Breast epithelium (tissue), 4 donors: ENCODE results near the gene CCDC57. TPM values are rescaled to one million over a fixed set of nuclear protein-coding genes. Genes with fewer than 3 reads are reported as not detected.

Experiments used
- DNase-seq, 2 donors: peaks; one replicate each; pipeline ENCODE4 v3.0.0-alpha.2; 2019; ENCODE audit warnings: low spot score in 2 of 2
- H3K27ac ChIP-seq, 2 donors: fragments of 200-600 bp; sonication (generic) in 1 of 2; one replicate each; pipeline ENCODE4 v1.5.1; 2016 to 2019; ENCODE audit warnings: mild to moderate bottlenecking in 1 of 2
- H3K27me3 ChIP-seq, 2 donors: fragments of 200-600 bp; sonication (generic) in 1 of 2; one replicate each; pipeline versions ENCODE4 v1.5.1 to v1.6.0; 2017 to 2019; ENCODE audit warnings: control low read depth in 1 of 2, mild to moderate bottlenecking in 1 of 2
- H3K36me3 ChIP-seq: fragments of 200-600 bp; one replicate; pipeline ENCODE4 v1.5.1; 2019
- H3K4me1 ChIP-seq, 2 donors: fragments of 200-600 bp; sonication (generic); one replicate each; pipeline ENCODE4 v1.5.1; 2016 to 2019; ENCODE audit warnings: control low read depth in 1 of 2
- H3K4me3 ChIP-seq, 3 donors: fragments of 200-600 bp; sonication (generic); 1 replicate in 2 of 3; 2 replicates in 1 of 3; pipeline ENCODE4 v1.5.1; 2016 to 2019; ENCODE audit warnings: mild to moderate bottlenecking in 3 of 3, moderate library complexity in 2 of 3
- H3K9me3 ChIP-seq, 2 donors: fragments of 200-600 bp; sonication (generic) in 1 of 2; one replicate each; pipeline ENCODE4 v1.5.1; 2016 to 2019; ENCODE audit warnings: control low read depth in 1 of 2
- POLR2A ChIP-seq: fragments of 450-650 bp; IDR thresholded peaks from one replicate; pipeline ENCODE4 v1.6.1; 2016; ENCODE audit warnings: antibody characterized with exemption, mild to moderate bottlenecking, moderate library complexity
- POLR2AphosphoS5 ChIP-seq, 3 donors: sonication (generic); formaldehyde crosslinking; IDR thresholded peaks; one replicate each; pipeline ENCODE4 v1.6.1; 2017; ENCODE audit warnings: antibody characterized with exemption in 3 of 3
- intact Hi-C: fragments of 100-400 bp; cut with DNase I; formaldehyde crosslinking; loops from one replicate; pipeline ENCODE4 v1.15.1; 2023; ENCODE audit warnings: low total_unique reads
- total RNA-seq, 3 donors: library from RNA; depleted of rRNA; stranded (reverse); fragments of >200 nt; gene quantifications; one replicate each; pipeline ENCODE4 v1.1.0, GENCODE V29; 2016
- TF ChIP-seq, protein P1 (sequence below), 3 donors: fragments of 450-650 bp; IDR thresholded peaks; one replicate each; pipeline ENCODE4 v1.5.1; 2016 to 2017; ENCODE audit warnings: antibody characterized with exemption in 3 of 3, mild to moderate bottlenecking in 3 of 3, moderate library complexity in 3 of 3

The CCDC57 gene
- total RNA-seq, 3 donors from 2014 or later, result 13.4 to 56.9 (median 52.8) TPM

DNA sequence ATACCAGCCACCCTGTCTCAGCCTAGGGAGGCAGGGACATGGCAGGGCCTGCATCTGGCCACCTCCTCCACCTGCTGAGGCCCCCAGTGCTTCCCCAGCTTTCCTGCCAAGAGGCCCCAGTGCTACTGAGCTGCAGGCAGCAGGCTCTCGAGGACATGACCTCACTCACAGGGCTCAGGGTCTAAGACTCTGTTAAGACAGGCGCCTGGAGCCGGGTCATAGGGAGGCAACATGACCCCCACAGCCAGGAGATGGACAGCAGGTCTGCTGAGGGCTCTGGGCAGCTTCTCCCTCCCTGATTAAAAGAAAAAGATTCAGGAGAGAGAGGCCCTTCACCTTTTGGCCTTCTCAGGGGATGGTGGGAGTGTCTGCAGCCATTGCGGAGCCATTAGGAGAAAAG is 91.4 kb downstream of the CCDC57 start:
- H3K4me3 ChIP-seq, result no peak overlapping the region
- intact Hi-C loops, result no loop called here

DNA sequence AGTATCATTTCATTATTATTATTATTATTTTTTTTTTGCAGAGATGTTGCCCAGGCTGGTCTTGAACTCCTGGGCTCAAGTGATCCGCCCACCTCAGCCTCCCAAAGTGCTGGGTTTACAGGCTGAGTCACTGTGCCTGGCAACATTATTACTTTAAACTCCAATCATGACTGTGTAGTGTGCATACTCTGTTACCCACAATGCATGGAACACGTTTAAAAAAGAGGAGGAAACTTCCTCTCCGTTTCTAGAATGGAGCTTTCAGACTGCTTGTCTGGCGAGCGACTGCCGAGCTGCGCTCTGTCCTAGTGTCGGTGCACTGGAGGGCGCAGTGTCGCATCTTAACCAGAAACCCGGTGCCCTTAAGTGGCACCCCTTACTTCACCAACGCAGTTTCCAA is 92.5 kb downstream of the CCDC57 start:
- Histone ChIP-seq H3K4me3 (no peak overlapping the region), H3K27me3 (no peaks in the 10 kb centered on the region), H3K36me3 (no peaks in the 10 kb centered on the region), H3K9me3 (no peaks in the 10 kb centered on the region), H3K4me1 (no peaks in the 10 kb centered on the region), H3K27ac (no peak overlapping the region)
- DNase-seq, result no peak
- intact Hi-C loops, result no loop called here
- no peak for TF ChIP-seq POLR2AphosphoS5 (IDR thresholded peaks at IDR 0.05)

More for the DNA sequence above, 91.4 kb downstream of the CCDC57 start:
- Histone ChIP-seq H3K9me3 (no peaks in the 10 kb centered on the region), H3K27ac (no peak overlapping the region), H3K27me3 (no peaks in the 10 kb centered on the region), H3K4me1 (no peaks in the 10 kb centered on the region), H3K36me3 (no peaks in the 10 kb centered on the region)
- TF ChIP-seq POLR2A (no peak), POLR2AphosphoS5 (IDR thresholded peaks at IDR 0.05) (no peak)
- TF ChIP-seq, protein P1, sequence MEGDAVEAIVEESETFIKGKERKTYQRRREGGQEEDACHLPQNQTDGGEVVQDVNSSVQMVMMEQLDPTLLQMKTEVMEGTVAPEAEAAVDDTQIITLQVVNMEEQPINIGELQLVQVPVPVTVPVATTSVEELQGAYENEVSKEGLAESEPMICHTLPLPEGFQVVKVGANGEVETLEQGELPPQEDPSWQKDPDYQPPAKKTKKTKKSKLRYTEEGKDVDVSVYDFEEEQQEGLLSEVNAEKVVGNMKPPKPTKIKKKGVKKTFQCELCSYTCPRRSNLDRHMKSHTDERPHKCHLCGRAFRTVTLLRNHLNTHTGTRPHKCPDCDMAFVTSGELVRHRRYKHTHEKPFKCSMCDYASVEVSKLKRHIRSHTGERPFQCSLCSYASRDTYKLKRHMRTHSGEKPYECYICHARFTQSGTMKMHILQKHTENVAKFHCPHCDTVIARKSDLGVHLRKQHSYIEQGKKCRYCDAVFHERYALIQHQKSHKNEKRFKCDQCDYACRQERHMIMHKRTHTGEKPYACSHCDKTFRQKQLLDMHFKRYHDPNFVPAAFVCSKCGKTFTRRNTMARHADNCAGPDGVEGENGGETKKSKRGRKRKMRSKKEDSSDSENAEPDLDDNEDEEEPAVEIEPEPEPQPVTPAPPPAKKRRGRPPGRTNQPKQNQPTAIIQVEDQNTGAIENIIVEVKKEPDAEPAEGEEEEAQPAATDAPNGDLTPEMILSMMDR (IDR thresholded peaks at IDR 0.05), result no peak
- DNase-seq, result no peak

DNA sequence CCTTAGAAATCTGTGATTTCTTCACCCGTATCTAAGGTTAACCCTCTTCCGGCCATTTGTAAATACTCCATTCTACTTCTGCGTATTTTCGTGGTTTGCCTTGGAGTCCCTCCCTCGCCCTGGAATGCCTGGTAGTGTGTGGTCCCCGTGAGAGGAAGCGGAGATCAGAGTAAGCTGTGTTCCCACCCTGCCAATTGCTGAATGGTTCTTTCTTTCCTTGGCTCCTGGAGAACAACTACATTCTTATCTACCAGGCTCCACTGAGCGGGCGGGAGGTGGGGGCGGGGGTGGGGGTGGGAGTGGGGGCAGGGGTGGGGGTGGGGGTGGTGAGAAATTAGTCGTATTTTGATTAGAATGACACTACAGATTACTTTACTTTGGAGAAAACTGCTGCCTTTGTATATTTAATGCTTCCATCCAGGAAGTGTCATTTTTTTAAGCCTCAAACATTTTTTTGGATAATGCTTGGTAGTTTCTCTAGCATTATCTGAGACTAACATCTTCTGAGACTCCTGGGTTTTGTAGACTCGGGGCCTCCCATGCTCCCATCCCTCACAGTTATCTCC is 93.7 kb downstream of the CCDC57 start:
- Histone ChIP-seq H3K27ac (no peak overlapping the region), H3K36me3 (no peaks in the 10 kb centered on the region), H3K4me1 (no peaks in the 10 kb centered on the region), H3K27me3 (no peaks in the 10 kb centered on the region), H3K9me3 (no peaks in the 10 kb centered on the region), H3K4me3 (no peak overlapping the region)
- intact Hi-C loops, result no loop called here
- DNase-seq, result no peak
- no peak for TF ChIP-seq POLR2A
- no peak for TF ChIP-seq POLR2AphosphoS5 (IDR thresholded peaks at IDR 0.05)
- TF ChIP-seq, protein P1 (IDR thresholded peaks at IDR 0.05), result no peak

DNA sequence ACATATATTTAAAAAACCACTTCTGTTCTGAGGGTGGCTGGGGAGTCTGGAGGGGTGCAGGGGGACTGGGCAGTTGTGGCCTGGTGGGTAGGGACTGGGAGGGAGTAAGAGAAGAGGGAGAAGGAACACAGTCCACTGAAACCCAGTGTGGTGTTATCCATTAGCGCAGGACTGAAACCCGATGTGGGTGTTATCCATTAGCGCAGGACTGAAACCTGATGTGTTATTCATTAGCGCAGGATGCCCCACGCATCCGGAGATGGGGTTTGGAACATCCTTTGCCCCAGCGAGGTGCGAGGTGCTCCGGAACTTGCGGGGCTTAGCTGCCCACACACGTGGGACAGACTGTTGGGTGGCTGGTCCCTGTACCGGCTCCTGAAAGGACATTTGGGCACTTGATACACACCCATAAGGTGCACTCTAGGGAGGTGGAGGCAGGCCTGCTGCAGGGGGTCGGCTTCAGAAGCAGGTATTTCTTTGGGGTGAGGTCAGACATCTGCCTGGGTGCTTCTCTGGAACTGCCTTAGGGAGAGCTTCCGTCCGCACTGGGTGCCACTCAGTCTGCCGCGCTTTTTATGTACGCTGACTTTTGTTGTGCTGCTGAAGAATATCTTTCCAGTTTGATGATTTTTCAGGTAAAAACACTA is 94.4 kb downstream of the CCDC57 start:
- TF ChIP-seq POLR2A, result no peak
- no peak for DNase-seq
- H3K4me3 ChIP-seq, result no peak overlapping the region
- no peak overlapping the region for H3K27ac ChIP-seq
- intact Hi-C loops, result no loop called here
- H3K36me3 ChIP-seq, result no peaks in the 10 kb centered on the region
- no peaks in the 10 kb centered on the region for H3K4me1 ChIP-seq
- no peaks in the 10 kb centered on the region for H3K9me3 ChIP-seq
- no peaks in the 10 kb centered on the region for H3K27me3 ChIP-seq

DNA sequence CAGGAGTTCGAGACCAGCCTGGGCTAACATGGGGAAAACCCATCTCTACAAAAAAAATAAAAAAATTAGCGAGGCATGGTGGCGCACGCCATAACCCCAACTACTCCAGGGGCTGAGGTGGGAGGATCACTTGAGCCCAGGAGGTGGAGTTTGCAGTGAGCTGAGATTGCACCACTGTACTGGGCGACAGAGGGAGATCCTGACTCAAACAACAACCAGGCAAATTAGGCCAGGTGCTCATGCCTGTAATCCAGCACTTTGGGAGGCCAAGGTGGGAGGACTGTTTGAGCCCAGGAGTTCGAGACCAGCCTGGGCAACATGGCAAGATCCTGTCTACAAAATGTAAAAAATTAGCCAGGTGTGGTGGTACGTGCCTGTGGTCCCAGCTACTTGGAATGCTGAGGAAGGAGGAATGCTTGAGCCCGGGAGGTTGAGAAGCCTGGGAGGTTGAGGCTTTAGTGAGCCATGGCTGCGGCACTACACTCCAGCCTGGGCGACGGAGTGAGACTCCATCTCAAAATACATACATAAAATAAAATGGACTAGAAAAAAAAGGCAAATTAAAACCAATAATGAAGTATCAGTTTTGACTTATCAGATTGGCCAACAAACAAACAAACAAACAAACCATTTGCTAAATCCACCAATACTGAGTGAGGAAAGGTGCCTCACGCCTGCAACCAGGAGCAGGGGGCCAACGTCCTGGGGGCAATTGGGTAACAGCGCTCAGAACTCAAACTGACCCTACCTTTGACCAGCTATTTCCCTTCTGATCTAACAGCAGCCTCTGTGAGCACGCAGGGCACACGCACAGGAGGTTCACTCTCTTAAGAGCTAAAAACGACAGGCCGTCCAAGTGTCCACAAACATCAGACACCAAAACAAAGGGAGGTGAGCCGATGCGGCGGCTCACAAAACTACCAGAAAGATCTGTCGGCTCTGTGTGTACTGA is 95.2 kb downstream of the CCDC57 start:
- Histone ChIP-seq H3K36me3 (no peaks in the 10 kb centered on the region), H3K9me3 (no peaks in the 10 kb centered on the region), H3K27me3 (no peaks in the 10 kb centered on the region), H3K27ac (no peak overlapping the region), H3K4me1 (no peaks in the 10 kb centered on the region), H3K4me3 (no peak overlapping the region)
- DNase-seq, result no peak
- TF ChIP-seq POLR2AphosphoS5 (IDR thresholded peaks at IDR 0.05), result no peak
- intact Hi-C loops, result no loop called here

DNA sequence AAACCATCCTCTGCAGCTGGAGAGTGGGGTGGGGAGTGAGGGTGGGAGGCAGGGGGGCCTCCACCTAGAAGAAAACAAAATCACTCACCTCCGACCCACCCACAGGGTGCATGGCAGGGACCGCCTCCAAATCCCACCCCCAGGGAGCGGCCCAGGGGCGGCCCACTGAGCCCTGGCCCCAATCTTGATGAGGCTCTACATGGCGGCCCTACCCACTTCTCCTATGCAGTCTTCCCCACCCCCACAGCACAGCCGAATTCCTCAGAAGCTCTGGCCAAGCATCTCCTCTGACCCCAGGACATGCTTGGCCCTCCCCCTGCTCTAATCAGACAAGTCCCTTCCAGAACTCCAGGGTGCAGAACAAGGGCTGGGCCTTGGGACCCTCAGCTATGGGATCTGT is 96.4 kb downstream of the CCDC57 start:
- TF ChIP-seq POLR2AphosphoS5 (IDR thresholded peaks at IDR 0.05) (no peak), POLR2A (no peak)
- TF ChIP-seq, protein P1 (IDR thresholded peaks at IDR 0.05), result no peak
- intact Hi-C loops, result no loop called here

More for the DNA sequence above, 96.4 kb downstream of the CCDC57 start:
- H3K4me1 ChIP-seq, result no peaks in the 10 kb centered on the region
- DNase-seq, result no peak
- H3K4me3 ChIP-seq, result no peak overlapping the region
- H3K27me3 ChIP-seq, result no peaks in the 10 kb centered on the region
- H3K9me3 ChIP-seq, result no peaks in the 10 kb centered on the region
- no peaks in the 10 kb centered on the region for H3K36me3 ChIP-seq
- H3K27ac ChIP-seq, result no peak overlapping the region
